Measurements from ENCODE around the gene RAB13.

RAB13 gene

GRCh38 chr1:153957744-153958110 is 28.4 kb downstream of the RAB13 start:
- no peak for DNase-seq (ENCODE audit: low spot score)

- no peak for DNase-seq (ENCODE audit: low spot score)
These were observed 29.0 kb downstream of the RAB13 start for GRCh38 chr1:153956997-153957715.

- DNase-seq (ENCODE audit: low spot score), result no peak
These were observed 31.3 kb downstream of the RAB13 start for GRCh38 chr1:153954826-153955225.

- DNase-seq (ENCODE audit: low spot score), result no peak
These were observed 32.2 kb downstream of the RAB13 start for GRCh38 chr1:153953859-153954365.

GRCh38 chr1:153951801-153952200 is 34.3 kb downstream of the RAB13 start:
- DNase-seq (ENCODE audit: low spot score), result no peak

- no peak for DNase-seq (ENCODE audit: low spot score)
These were observed 35.0 kb downstream of the RAB13 start for GRCh38 chr1:153951183-153951582.

- peak; percentile 88 for DNase-seq (ENCODE audit: low spot score)
These were observed 39.4 kb downstream of the RAB13 start, which contains the start of gene DENND4B for GRCh38 chr1:153946622-153947241. Gene DENND4B (minus strand): TSS chr1:153946718. CDS start chr1:153944374, 2,344 bp downstream.

- no peak for DNase-seq (ENCODE audit: low spot score)
These were observed 40.1 kb downstream of the RAB13 start for GRCh38 chr1:153945795-153946621.

GRCh38 chr1:153945131-153945794 is 40.9 kb downstream of the RAB13 start:
- DNase-seq (ENCODE audit: low spot score), result no peak

GRCh38 chr1:153944827-153945117 is 41.4 kb downstream of the RAB13 start:
- DNase-seq (ENCODE audit: low spot score), result no peak

GRCh38 chr1:153944005-153944826 is 41.9 kb downstream of the RAB13 start:
- DNase-seq (ENCODE audit: low spot score), result no peak

- DNase-seq (ENCODE audit: low spot score), result no peak
These were observed 43.2 kb downstream of the RAB13 start for GRCh38 chr1:153942766-153943549.

- no peak for DNase-seq (ENCODE audit: low spot score)
These were observed 44.1 kb downstream of the RAB13 start for GRCh38 chr1:153941826-153942725.

GRCh38 chr1:153940756-153941155 is 45.4 kb downstream of the RAB13 start:
- DNase-seq (ENCODE audit: low spot score), result no peak

- DNase-seq (ENCODE audit: low spot score), result no peak
These were observed 46.7 kb downstream of the RAB13 start for GRCh38 chr1:153939476-153939875.

- no peak for DNase-seq (ENCODE audit: low spot score)
These were observed 47.1 kb downstream of the RAB13 start for GRCh38 chr1:153938996-153939395.

GRCh38 chr1:153937331-153937730 is 48.8 kb downstream of the RAB13 start:
- DNase-seq (ENCODE audit: low spot score), result no peak

- DNase-seq (ENCODE audit: low spot score), result no peak
These were observed 49.9 kb downstream of the RAB13 start for GRCh38 chr1:153936011-153936802.

All from SK-N-DZ (cell line).